NK-92 (cell line): Measurements from ENCODE around the gene EEA1.
"Not testable (repeated sequence)": the region's sequence is repeated elsewhere in the genome, so short reads cannot be mapped to it uniquely, and the experiment has no call there.

Source experiments
- DNase-seq: peaks from one replicate; lab custom pipeline; 2025; ENCODE audit not compliant: unreplicated experiment; lab: John Stamatoyannopoulos, UW

EEA1 gene

DNA sequence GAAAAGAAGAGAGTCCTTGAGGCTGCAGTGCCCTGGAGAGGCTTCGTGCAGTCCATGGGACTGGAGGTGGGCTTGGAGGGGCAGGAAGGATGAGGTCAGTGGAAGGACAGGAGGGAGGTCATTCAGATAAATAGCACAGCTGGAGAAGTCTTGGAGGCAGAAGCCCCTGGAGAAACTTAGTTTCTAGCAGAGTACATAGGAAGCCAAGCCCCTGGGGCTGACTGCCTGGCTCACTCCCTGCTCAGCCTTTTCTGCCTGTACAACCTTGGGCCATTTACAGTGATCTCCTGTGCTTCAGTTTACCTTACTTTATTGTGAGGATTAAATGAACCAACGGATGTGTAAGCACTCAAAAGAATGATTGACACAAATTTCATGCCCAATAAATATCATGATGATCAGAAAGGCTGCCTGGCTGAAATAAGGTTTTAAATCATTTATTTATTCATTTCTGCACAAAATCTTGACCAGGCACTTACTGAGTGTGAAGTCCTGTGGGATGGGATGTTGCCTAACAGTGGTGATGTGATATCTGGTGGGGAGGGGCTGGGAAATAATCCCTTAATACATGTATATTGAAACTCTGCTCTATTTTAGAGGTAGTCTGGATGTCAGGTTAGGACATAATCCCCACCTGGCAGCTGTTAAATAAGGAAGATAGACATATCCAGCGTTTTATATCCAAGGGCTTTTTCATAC, 172.0 kb downstream of the EEA1 start:
- no peak for DNase-seq

DNA sequence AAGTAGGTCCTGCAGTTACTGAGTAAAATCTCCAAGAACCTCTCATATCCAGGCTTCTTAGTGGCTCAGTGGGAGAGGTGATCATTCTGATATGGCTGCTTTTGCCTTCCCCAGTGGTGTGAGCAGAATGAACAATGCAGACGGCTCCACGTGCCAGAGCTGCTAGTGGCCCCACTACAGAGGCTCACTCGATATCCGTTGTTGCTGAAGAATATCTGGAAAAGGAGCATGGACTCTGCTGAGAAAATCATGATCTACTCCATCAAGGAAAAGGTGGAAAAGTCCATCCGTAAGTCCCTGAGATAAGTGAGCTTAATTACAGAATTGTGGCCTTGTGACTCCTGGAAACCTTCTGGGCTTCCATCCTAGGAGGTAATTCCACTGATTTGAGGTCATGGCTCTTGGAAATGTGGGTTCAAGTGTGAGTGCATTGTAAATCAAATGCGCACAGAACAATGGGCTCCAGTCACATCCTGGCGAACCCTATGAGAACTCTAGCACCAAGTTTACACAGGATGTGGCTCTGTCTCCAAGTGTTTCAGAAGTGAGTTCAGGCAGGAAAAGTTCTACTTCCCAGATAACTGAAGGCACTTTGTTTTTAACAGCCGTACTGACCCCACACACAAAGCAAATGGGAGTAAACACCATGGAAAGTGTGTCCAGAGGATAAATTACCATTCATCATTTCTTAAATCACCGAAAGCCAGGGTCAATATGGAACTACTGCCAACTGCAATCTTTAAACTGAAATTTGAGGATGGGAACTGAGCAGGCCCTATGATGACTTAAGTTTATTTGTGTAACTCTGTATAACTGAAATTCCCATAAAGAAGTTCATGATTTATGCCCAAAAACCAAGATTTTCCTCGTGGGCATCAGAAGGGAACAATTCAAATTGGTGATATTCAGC, 174.9 kb downstream of the EEA1 start:
- no peak for DNase-seq

DNA sequence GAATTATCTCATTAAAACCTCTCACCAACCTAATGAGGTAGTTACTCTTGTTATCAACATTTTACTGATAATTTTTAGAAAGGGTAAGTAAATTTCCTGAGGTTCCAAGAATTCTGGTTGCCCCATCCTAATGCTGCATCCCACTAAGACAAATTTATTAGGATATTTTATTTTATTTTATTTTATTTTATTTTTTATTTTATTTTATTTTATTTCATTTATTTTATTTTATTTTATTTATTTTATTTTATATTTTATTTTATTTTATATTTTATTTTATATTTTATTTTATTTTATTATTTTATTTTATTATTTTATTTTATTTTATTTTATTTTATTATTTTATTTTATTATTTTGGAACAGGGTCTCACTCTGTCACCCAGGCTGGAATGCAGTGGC, 179.4 kb downstream of the EEA1 start:
- DNase-seq, result not testable (repeated sequence)

DNA sequence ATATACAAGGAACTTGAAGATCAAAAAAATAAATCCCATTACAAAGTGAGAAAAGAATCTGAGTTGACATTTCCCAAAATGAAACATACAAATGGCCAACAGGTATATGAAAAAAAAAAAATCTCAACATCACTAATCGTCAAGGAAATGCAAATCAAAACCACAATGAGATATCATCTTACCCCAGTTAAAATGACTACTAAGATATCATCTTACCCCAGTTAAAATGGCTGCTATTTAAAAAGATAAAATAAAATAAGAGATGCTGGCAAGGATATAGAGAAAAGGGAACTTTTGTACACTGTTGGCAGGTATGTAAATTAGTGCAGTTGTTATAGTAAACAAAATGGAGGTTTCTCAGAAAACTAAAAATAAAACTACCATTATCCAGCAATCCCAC, 181.9 kb downstream of the EEA1 start:
- no peak for DNase-seq

DNA sequence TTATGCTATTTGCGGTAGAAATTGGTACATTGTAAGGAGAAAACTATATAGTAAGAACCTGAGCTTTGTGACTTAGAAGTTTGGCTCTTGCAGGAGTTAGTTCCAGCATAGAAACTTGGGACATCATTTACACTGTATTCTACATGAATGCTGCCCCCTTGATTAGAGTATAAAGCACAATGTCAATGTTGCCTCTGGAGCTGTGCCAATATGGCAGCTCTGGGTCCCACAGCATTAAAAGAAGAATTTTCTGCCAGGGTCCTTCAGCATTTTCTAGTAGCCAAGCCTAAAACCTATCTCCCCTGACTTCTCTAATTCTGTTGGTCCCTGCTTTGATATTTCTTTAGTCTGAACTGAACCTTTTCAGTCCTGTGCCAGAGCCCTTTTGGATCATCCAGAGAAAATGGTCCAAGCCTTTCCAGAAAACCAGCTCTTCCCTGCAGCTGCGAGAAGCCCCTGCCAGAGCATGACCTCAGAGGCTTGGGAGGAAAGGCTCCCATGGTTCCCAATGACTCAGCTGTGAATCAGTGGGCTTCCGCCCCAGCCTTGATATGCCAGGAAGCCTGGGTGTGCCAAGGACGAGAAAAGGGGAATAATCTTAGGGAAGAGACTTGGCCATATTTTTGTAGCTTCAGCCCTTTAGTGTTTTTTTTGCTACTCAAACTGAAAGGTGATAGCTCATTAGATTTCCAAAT, 183.1 kb downstream of the EEA1 start:
- no peak for DNase-seq

DNA sequence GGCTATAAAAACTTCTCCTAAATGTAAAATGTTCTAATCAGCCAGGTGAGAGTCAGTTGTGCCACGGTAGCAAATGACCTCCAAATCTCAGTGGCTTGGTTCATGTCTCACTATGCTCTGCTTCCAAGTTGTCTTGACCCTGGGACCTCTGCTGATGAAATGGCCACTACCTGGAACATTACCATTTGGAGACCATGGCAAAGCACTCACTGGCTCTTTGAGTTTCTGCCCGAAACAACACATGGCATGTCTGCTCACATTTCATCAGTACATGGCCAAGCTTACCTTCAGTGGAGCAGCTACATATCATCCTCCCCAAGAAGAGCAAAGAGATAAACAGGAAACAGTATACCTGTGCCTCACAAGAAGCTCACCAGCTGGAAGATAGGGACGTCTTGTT, 186.1 kb downstream of the EEA1 start:
- DNase-seq, result no peak

DNA sequence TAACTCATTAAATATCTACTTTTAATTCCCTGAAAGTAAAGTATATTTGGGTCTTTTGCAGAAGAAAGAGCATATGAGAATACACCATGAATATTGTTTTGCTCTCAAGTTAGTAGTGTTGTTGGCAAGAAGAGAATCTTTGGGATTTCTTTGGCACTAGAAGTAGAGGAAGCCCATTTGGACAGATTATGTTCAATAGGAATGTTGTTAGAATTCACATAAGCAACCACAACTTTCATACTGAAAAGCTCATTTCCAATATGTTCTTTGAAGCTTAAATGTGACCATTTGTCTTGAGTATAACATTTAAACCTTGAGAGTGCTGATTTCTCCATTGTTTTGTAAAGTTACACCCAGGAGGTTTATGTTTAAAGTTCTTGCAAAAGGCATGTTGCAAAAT, 188.7 kb downstream of the EEA1 start:
- DNase-seq, result no peak

DNA sequence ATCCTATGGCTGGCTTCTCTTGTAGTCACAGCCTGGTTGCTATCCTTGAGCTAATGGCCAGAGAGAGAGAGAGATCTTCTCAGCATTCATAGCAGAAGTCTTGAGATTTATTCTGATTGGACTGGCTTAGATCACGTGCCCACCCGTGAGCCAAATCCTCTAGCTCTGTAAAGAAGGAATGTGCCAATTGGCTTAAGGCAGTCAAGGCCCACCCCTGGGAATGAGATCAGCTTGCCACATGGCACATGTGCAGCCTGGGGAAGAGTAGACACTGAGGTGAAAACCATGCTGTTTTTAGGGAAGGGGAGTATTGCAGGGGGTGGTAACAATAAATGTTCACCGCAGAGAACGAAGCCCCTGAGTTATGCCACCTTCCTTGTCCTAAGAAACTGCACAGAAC, 190.0 kb downstream of the EEA1 start:
- no peak for DNase-seq

DNA sequence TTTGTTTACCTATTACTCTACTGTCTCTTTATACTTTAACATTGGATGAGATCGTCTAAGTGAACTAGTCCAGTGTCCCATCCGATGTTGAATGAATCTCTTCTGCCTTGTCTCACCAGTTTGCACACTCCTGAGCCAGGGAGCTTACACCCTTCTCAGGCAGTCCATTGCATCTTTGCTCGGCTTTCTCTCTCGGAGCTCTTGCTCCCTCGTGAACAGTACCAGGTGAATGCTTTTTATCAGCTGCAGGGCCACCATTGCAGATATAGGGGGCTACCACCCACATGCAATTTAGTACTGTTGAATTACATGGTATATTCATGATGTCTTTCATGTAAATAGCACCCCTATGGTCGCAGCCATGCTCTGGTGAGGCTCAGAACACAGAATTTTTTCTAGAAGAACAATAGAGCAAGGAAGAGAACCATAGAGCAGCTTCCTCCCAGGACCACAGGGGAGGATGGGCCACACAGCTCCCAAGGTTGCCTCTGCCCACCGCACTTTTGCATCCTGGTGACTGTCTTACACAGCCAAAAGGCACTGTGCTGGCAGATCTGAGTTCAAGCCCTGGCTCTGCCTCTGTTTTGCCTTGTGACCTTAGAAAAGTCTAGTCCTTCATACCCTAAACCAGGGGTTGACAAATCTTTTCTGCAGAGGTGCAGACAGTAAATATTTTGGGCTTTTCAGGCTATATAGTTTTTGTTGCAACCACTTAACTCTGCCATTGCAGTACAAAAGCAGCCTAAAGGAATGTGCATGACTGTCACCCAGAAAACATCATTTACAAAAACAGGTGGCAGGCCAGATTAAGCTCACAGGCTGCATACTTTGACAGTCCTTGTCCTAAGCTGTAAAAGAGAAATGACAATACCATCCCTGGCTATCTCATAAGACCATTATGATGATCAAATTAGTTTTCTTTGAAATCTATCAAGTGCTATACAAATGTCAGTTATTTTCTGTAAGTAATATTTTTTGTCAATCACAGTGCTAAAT, 190.9 kb downstream of the EEA1 start:
- DNase-seq, result no peak

DNA sequence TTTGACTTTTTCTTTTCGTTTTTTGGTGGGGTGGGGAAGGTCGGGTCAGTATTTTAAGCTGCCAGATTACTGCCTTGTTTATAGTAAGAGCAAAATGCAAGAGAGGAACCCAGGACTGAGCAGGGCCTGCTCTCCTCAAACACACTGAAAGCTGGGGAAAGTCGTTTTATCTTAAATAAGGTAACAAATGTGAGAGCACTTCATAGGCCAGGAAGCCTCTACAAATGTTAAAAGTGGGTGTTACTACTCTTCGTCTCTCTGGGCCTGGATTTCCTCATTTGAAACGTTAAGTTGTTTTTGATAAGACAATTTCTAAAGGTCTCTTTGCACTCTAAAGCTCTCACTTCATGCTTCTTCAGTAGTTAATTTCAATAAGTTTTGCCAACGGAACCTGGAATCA, 192.5 kb downstream of the EEA1 start:
- no peak for DNase-seq

DNA sequence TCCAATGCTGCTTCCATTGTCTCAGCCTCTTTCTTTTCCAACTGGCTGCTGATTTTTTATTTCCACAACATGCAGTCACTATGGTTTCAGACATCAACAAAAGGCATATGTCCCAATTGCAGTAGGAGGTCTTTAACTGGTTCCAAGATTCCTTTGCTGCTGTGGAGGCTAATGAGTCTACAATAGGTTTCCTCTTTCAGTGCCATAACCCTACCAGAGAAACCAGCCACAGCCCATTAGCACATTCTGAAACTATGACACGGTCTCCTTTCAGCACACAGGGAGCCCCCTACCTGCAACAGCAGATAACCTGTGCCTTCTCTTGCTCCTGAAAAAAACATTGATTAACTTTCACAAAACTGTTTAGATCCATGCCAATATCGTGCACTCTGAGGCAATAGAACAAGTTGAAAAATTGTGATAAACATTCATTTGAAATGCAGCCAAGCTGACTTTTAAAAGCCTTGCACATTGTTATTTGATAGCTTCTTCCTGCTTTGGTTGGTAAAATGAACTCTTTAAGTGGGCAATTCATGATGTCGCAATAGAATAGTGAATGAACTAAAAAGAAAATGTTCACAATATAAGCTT, 193.9 kb downstream of the EEA1 start:
- DNase-seq, result no peak

DNA sequence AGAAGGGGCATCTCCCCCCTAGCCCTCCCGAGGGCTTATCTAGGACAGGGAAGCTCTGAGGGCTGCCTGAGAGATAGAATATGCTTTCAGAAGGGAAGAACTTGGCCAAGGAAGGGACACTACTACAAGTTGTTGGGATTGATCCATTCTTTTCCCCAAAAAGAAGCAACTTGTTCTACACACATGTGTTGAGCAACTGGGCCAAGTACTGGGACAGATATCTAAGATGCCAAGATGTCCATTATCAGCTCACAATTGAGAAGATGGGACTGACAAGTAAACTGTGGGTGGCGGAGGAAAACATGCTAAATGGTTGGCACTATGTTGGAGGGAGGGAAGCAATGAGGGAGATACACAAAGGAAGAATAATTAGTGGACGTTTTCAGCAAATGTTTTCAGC, 195.4 kb downstream of the EEA1 start:
- DNase-seq, result no peak

DNA sequence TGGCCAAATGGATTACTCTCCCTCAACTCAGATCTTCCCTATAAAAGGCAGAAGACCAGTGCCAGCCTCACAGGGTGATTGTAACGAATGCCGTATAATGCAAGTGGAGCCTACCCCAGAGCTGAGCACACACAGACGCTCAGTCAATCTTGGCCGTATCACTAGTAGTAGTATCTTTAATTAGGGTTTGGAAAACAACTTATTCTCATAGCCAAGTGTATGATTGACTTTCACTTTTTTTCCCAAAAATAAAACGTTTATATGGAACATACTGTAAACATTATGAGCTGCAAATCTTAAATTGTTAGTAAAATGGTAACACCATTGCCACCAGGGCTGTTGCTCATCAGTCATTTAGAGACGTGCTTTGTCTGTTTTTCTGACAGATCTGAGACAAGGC, 195.9 kb downstream of the EEA1 start:
- DNase-seq, result no peak

DNA sequence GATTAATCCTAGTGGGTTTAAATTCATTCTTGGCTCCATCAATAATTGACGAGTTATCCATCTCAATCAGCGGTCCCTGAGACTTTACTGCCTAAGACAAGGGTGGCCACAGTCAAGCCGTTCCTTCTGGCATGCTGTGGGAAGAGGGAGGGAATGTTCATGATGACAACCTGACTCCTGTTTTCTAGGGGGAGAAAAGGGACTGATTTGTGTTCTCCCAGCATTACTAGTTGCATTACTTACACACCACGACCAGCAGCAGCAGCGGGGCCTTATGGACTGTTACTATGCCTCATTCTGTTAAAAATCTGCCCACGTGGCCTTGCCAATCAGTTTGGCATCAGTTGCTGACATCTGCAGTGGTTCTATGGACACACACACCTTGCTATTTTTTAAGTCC, 196.4 kb downstream of the EEA1 start:
- no peak for DNase-seq

DNA sequence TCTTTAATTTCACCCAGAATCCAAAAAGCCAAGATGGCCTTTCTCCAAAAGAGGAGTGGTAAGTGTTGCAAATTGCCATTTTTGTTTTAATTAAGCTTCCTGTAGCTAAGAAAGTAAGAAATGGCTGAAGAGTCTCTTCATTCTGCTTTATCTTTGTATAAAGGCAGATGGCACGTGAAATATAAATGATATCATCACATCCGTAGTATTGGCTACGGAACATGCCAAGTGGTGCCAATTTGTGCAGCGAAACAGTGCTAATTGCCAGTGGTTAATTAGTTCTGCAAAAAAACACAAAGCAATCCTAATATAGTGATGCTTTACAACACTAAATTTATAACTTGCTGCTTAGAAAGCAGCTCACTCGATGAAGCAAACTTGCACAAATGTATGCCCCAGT, 196.9 kb downstream of the EEA1 start:
- DNase-seq, result no peak

DNA sequence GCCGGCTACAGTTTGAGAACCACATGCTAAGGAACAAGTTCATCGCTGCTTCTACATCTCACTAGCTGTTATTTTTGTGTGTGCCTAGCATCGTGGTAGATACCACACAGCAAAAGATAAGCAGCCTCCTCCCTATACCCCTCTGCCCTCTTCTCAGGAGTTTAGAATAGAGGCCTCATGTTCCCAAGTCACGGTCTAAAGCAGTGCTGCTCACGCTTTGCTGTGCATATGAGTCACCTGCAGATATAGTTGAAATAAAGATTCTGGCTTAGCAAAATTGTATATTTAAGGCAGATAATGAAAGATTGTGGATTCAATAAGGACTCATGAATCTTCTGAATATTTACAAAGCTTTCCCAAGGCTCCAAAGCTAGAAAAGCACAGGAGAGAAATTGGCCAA, 198.3 kb downstream of the EEA1 start:
- DNase-seq, result no peak

DNA sequence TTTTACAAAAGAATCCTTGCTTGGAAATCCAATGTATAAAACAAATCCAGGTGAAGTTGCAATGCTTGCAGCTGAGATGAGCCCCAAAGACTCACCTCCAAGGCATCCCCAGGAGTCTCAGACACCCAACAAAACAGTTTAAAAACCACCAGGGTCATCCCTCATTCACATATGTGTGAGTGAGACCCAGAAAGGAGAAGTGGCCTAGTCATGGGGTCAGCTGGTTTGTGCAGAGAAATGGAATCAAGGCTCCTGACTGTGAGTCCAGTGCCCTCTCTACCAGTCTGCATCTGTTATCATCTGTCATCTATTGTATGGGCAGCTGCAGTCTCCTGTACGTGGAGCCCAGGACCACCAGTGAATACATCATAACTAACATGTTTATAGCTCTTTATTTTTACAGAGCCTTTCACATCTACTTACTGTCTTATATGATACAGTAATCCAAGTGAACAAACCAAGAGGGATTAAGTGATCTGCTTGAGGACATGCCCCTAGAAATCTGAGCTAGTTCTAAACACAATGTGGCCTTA, 199.3 kb downstream of the EEA1 start:
- no peak for DNase-seq

DNA sequence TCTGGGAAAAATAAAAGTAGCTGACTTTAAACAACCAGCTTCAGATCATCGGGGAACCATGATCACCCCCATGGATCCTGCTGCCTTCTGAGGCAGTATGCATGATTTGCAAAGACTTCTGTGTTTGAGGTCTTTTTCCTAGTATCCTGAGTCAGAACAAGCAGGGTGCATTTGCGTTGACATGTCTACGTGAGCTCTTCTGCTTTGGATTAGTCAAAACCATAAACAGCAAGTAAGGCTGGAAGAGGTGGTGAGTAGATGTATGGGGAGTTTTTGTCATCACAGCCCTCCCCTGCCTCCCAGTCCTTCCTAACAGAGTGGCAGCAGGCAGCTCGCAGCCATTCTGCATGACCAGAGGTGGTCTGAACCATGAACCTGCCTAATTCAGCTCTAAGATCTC, 202.2 kb downstream of the EEA1 start:
- DNase-seq, result no peak

DNA sequence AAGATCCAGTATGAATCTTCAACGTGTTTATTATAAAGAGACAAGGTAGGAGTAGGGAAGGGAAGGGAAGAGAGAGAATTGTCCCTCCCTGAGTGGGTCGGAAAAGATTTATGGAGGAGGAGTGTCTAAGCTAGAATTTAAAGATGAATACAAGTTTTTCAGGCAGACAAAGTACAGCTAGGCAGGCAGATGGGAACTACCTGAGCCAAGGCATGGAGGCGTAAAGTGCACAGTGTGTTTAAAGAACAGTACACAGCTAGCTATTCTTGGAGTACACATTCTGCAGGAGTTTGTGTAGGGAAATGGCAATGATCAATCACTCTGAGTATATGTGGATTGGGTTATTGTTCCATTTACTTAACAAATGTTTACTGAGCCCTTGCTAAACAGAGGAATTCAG, 206.2 kb downstream of the EEA1 start:
- no peak for DNase-seq

DNA sequence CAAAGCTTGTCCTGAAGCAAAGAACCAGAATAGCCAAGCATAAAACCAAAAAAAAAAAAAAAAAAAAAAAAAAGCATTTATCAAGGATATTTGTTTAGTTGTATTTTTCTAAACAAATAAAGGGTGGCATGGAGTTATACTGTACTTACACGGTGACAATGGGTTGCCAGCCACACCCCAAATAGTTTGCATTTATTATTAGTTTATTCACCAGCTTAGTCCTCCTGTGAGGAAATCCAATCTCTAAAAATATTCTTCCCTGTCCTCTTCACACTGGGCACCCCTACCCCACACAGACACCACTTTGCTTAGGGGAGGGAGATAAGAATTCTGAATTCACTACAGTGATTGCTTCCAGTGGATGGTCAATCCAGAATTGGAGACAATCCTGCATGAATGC, 207.4 kb downstream of the EEA1 start:
- no peak for DNase-seq
